Neuron (in vitro differentiated cells): ENCODE measurements around the gene PALM3.

ENCODE experiments used
- H2AFZ ChIP-seq: one replicate; pipeline ENCODE4 v1.6.1; 2013; ENCODE audit warnings: low read depth, mild to moderate bottlenecking, inconsistent platforms, low read length, moderate library complexity
- H3K27me3 ChIP-seq: one replicate; pipeline ENCODE4 v1.6.1; 2013; ENCODE audit warnings: low read length; ENCODE audit not compliant: insufficient read depth
- H3K36me3 ChIP-seq: one replicate; pipeline ENCODE4 v1.6.1; 2013; ENCODE audit warnings: low read length; ENCODE audit not compliant: insufficient read depth
- H3K4me1 ChIP-seq: one replicate; pipeline ENCODE4 v1.6.1; 2013; ENCODE audit warnings: low read length; ENCODE audit not compliant: insufficient read depth
- H3K4me3 ChIP-seq: 2 replicates; pipeline ENCODE4 v1.5.1; 2013; ENCODE audit warnings: mild to moderate bottlenecking, low read length, moderate library complexity
- H3K9me3 ChIP-seq: one replicate; pipeline ENCODE4 v1.6.1; 2013; ENCODE audit warnings: low read length

PALM3 gene

GRCh38 chr19:14096272-14096992, 34.6 kb upstream of the PALM3 start:
- Histone ChIP-seq H3K4me3 (no peak overlapping the region), H2AFZ (no peak overlapping the region), H3K36me3 (peaks cover 33% of the 10 kb centered on the region), H3K9me3 (peaks cover 7% of the 10 kb centered on the region), H3K27me3 (no peaks in the 10 kb centered on the region), H3K4me1 (peaks cover 6% of the 10 kb centered on the region)

GRCh38 chr19:14094854-14095253, 33.0 kb upstream of the PALM3 start:
- no peak overlapping the region for H2AFZ ChIP-seq
- H3K4me1 ChIP-seq, result peaks cover 6% of the 10 kb centered on the region
- no peaks in the 10 kb centered on the region for H3K27me3 ChIP-seq
- peaks cover 20% of the 10 kb centered on the region for H3K36me3 ChIP-seq
- peaks cover 7% of the 10 kb centered on the region for H3K9me3 ChIP-seq
- no peak overlapping the region for H3K4me3 ChIP-seq

GRCh38 chr19:14093117-14093823, 31.4 kb upstream of the PALM3 start:
- Histone ChIP-seq H3K9me3 (peaks cover 7% of the 10 kb centered on the region), H3K36me3 (peaks cover 26% of the 10 kb centered on the region), H3K27me3 (no peaks in the 10 kb centered on the region), H3K4me3 (no peak overlapping the region), H3K4me1 (peaks cover 10% of the 10 kb centered on the region), H2AFZ (no peak overlapping the region)

GRCh38 chr19:14091813-14092462, 30.1 kb upstream of the PALM3 start:
- Histone ChIP-seq H3K4me3 (peak overlapping the region; percentile 58), H3K27me3 (no peaks in the 10 kb centered on the region), H3K9me3 (peaks cover 7% of the 10 kb centered on the region)

GRCh38 chr19:14091081-14091812, 29.4 kb upstream of the PALM3 start:
- Histone ChIP-seq H3K36me3 (peaks cover 18% of the 10 kb centered on the region), H3K9me3 (peaks cover 7% of the 10 kb centered on the region), H3K4me1 (peaks cover 10% of the 10 kb centered on the region), H3K27me3 (no peaks in the 10 kb centered on the region), H3K4me3 (peak overlapping the region; percentile 58), H2AFZ (peak overlapping the region; percentile 46)

More at GRCh38 chr19:14091813-14092462, 30.1 kb upstream of the PALM3 start:
- Histone ChIP-seq H2AFZ (peak overlapping the region; percentile 46), H3K4me1 (peaks cover 10% of the 10 kb centered on the region), H3K36me3 (peaks cover 22% of the 10 kb centered on the region)

GRCh38 chr19:14090509-14091080, 28.7 kb upstream of the PALM3 start, which contains the start of gene SAMD1:
Gene SAMD1 (minus strand): TSS chr19:14090751.
- no peaks in the 10 kb centered on the region for H3K27me3 ChIP-seq
- peak within 1 kb of the TSS; percentile 77 for H3K4me3 ChIP-seq
- H3K9me3 ChIP-seq, result peaks cover 7% of the 10 kb centered on the region
- peaks cover 10% of the 10 kb centered on the region for H3K4me1 ChIP-seq
- H3K36me3 ChIP-seq, result peaks cover 17% of the 10 kb centered on the region
- H2AFZ ChIP-seq, result peak within 1 kb of the TSS; percentile 63

GRCh38 chr19:14089662-14090508, 28.0 kb upstream of the PALM3 start:
- Histone ChIP-seq H2AFZ (peak overlapping the region; percentile 63), H3K4me3 (peak overlapping the region; percentile 77), H3K27me3 (no peaks in the 10 kb centered on the region), H3K9me3 (peaks cover 7% of the 10 kb centered on the region), H3K36me3 (peaks cover 17% of the 10 kb centered on the region), H3K4me1 (peaks cover 10% of the 10 kb centered on the region)

GRCh38 chr19:14089412-14089661, 27.5 kb upstream of the PALM3 start:
- peak overlapping the region; percentile 63 for H2AFZ ChIP-seq
- H3K4me3 ChIP-seq, result peak overlapping the region; percentile 77
- no peaks in the 10 kb centered on the region for H3K27me3 ChIP-seq
- H3K9me3 ChIP-seq, result peaks cover 7% of the 10 kb centered on the region
- peaks cover 10% of the 10 kb centered on the region for H3K4me1 ChIP-seq
- peaks cover 17% of the 10 kb centered on the region for H3K36me3 ChIP-seq

- peaks cover 17% of the 10 kb centered on the region for H3K36me3 ChIP-seq
- no peak overlapping the region for H2AFZ ChIP-seq
- H3K4me1 ChIP-seq, result peaks cover 10% of the 10 kb centered on the region
- peaks cover 7% of the 10 kb centered on the region for H3K9me3 ChIP-seq
- no peaks in the 10 kb centered on the region for H3K27me3 ChIP-seq
- peak overlapping the region; percentile 77 for H3K4me3 ChIP-seq
Measured at GRCh38 chr19:14088634-14089411, 26.9 kb upstream of the PALM3 start.

- Histone ChIP-seq H3K36me3 (peaks cover 17% of the 10 kb centered on the region), H2AFZ (no peak overlapping the region), H3K4me1 (peaks cover 14% of the 10 kb centered on the region), H3K9me3 (no peaks in the 10 kb centered on the region), H3K4me3 (no peak overlapping the region), H3K27me3 (no peaks in the 10 kb centered on the region)
Measured at GRCh38 chr19:14086098-14086497, 24.2 kb upstream of the PALM3 start.

GRCh38 chr19:14085309-14085995, 23.6 kb upstream of the PALM3 start, which contains the start of gene C19orf67:
Gene C19orf67 (minus strand): TSS chr19:14085783. CDS start chr19:14085627, 156 bp downstream.
- no peaks in the 10 kb centered on the region for H3K27me3 ChIP-seq
- no peak within 1 kb of the TSS for H3K4me3 ChIP-seq
- H3K36me3 ChIP-seq, result peaks cover 17% of the 10 kb centered on the region
- H3K4me1 ChIP-seq, result peaks cover 14% of the 10 kb centered on the region
- no peak within 1 kb of the TSS for H2AFZ ChIP-seq
- no peaks in the 10 kb centered on the region for H3K9me3 ChIP-seq
